ENCODE data around the gene LAD1.

DNA sequence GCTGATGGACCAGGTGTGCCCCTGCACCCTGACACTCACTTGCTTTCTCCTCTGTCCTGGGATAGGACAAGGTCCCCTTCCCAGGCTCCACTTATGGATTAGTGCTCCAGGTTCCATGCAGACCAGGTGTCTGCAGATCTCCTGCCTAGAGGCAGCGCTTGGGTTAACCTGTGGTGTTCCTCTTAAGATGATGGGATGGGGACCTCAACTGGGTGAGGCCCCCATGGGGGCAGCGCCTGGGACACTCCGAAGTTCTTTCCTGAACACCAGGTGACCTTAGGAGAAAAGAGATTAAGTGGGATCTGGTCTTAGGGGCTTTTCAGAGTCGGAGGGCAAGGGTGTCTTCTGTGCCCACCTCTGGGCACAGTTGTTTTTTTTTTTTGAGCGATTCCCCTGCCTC lies 42.9 kb downstream of the LAD1 start:
- TF ChIP-seq POLR2A (IDR thresholded peaks at IDR 0.05; ENCODE audit: low read length) = no peak
- no peak for TF ChIP-seq GATA1 (IDR thresholded peaks at IDR 0.05; ENCODE audit: low read depth, low read length)
